Measurements from ENCODE around the gene SV2B.

Gene SV2B

GRCh38 chr15:91294344-91294743, 194.3 kb downstream of the SV2B start:
- no peaks in the 10 kb centered on the region for H3K4me1 ChIP-seq
- H3K36me3 ChIP-seq: no peaks in the 10 kb centered on the region
- peaks cover 15% of the 10 kb centered on the region for H3K27me3 ChIP-seq
- no peaks in the 10 kb centered on the region for H3K9me3 ChIP-seq
- DNase-seq: no peak
- no peak for TF ChIP-seq CTCF (IDR thresholded peaks at IDR 0.05; ENCODE audit: low read depth, low read length)
- H3K4me3 ChIP-seq (ENCODE audit: low read depth, low read length): no peak overlapping the region

- no peak overlapping the region for H3K4me3 ChIP-seq (ENCODE audit: low read depth, low read length)
- TF ChIP-seq CTCF (IDR thresholded peaks at IDR 0.05; ENCODE audit: low read depth, low read length): no peak
- H3K27me3 ChIP-seq: peaks cover 15% of the 10 kb centered on the region
- no peaks in the 10 kb centered on the region for H3K4me1 ChIP-seq
- no peak for DNase-seq
- H3K36me3 ChIP-seq: no peaks in the 10 kb centered on the region
- no peaks in the 10 kb centered on the region for H3K9me3 ChIP-seq
Observed at GRCh38 chr15:91294795-91295194, 194.7 kb downstream of the SV2B start.

GRCh38 chr15:91298101-91298500, 198.0 kb downstream of the SV2B start:
- peaks cover 2% of the 10 kb centered on the region; the same call in 1 of the 2 replicates for H3K4me1 ChIP-seq
- H3K4me3 ChIP-seq (ENCODE audit: low read depth, low read length): no peak overlapping the region
- no peak for DNase-seq
- no peaks in the 10 kb centered on the region for H3K36me3 ChIP-seq
- H3K9me3 ChIP-seq: no peaks in the 10 kb centered on the region
- no peak for TF ChIP-seq CTCF (IDR thresholded peaks at IDR 0.05; ENCODE audit: low read depth, low read length)
- H3K27me3 ChIP-seq: peaks cover 15% of the 10 kb centered on the region

GRCh38 chr15:91302588-91303439, 202.8 kb downstream of the SV2B start:
- Histone ChIP-seq H3K36me3 (no peaks in the 10 kb centered on the region), H3K27me3 (no peaks in the 10 kb centered on the region), H3K4me1 (peaks cover 10% of the 10 kb centered on the region; the same call in 1 of the 2 replicates), H3K4me3 (ENCODE audit: low read depth, low read length) (no peak overlapping the region), H3K9me3 (no peaks in the 10 kb centered on the region)
- peak; percentile 59 for DNase-seq
- TF ChIP-seq CTCF (IDR thresholded peaks at IDR 0.05; ENCODE audit: low read depth, low read length): peak; percentile 85

- Histone ChIP-seq H3K4me1 (peaks cover 10% of the 10 kb centered on the region; the same call in 1 of the 2 replicates), H3K27me3 (no peaks in the 10 kb centered on the region), H3K9me3 (no peaks in the 10 kb centered on the region), H3K36me3 (no peaks in the 10 kb centered on the region), H3K4me3 (ENCODE audit: low read depth, low read length) (no peak overlapping the region)
- TF ChIP-seq CTCF (IDR thresholded peaks at IDR 0.05; ENCODE audit: low read depth, low read length): no peak
- DNase-seq: no peak
Observed at GRCh38 chr15:91304210-91304609, 204.2 kb downstream of the SV2B start.

GRCh38 chr15:91304786-91305185, 204.7 kb downstream of the SV2B start:
- DNase-seq: no peak
- Histone ChIP-seq H3K4me1 (peaks cover 10% of the 10 kb centered on the region; the same call in 1 of the 2 replicates), H3K9me3 (no peaks in the 10 kb centered on the region), H3K36me3 (no peaks in the 10 kb centered on the region), H3K4me3 (ENCODE audit: low read depth, low read length) (no peak overlapping the region), H3K27me3 (no peaks in the 10 kb centered on the region)
- no peak for TF ChIP-seq CTCF (IDR thresholded peaks at IDR 0.05; ENCODE audit: low read depth, low read length)

Measured in BE2C (cell line).